GOT3 (cell line): Measurements from ENCODE around the gene RXRA.

Source experiments
- DNase-seq: peaks from one replicate; lab custom pipeline; 2025; ENCODE audit warnings: mixed read lengths; lab: John Stamatoyannopoulos, UW

RXRA gene

GRCh38 chr9:134324359-134325095 is 1.7 kb upstream of the RXRA start:
- no peak for DNase-seq

- no peak for DNase-seq
Measured at GRCh38 chr9:134325096-134325812, 1.0 kb upstream of the RXRA start.

GRCh38 chr9:134326724-134327601 is 708 bp downstream of the RXRA start:
- DNase-seq, result no peak

GRCh38 chr9:134327671-134328231 is 1.5 kb downstream of the RXRA start:
- no peak for DNase-seq

GRCh38 chr9:134328341-134328840 is 2.1 kb downstream of the RXRA start:
- DNase-seq, result no peak

GRCh38 chr9:134328841-134329575 is 2.8 kb downstream of the RXRA start:
- no peak for DNase-seq

GRCh38 chr9:134329576-134329855 is 3.3 kb downstream of the RXRA start:
- no peak for DNase-seq

GRCh38 chr9:134329886-134330285 is 3.6 kb downstream of the RXRA start:
- no peak for DNase-seq

GRCh38 chr9:134330590-134330989 is 4.3 kb downstream of the RXRA start:
- DNase-seq, result no peak

- no peak for DNase-seq
Measured at GRCh38 chr9:134331186-134332025, 5.2 kb downstream of the RXRA start.

- no peak for DNase-seq
Measured at GRCh38 chr9:134332266-134332665, 6.0 kb downstream of the RXRA start.

- DNase-seq, result no peak
Measured at GRCh38 chr9:134332841-134333233, 6.6 kb downstream of the RXRA start.

- DNase-seq, result no peak
Measured at GRCh38 chr9:134333234-134333873, 7.1 kb downstream of the RXRA start.

GRCh38 chr9:134333874-134334581 is 7.8 kb downstream of the RXRA start:
- DNase-seq, result no peak

GRCh38 chr9:134335061-134335460 is 8.8 kb downstream of the RXRA start:
- no peak for DNase-seq

- DNase-seq, result no peak
Measured at GRCh38 chr9:134335486-134336220, 9.4 kb downstream of the RXRA start.

GRCh38 chr9:134336228-134336627 is 10.0 kb downstream of the RXRA start:
- DNase-seq, result no peak

GRCh38 chr9:134336924-134337323 is 10.7 kb downstream of the RXRA start:
- no peak for DNase-seq

- DNase-seq, result no peak
Measured at GRCh38 chr9:134337469-134337868, 11.2 kb downstream of the RXRA start.
